WTC11 (cell line): ENCODE results near the gene SMARCC2. TPM values are rescaled to one million over a fixed set of nuclear protein-coding genes. Genes with fewer than 3 reads are reported as not detected.

Experiments used
- ATAC-seq: fragments of 200-7000 bp; cut with Tn5 transposase; 2 replicates; pipeline ENCODE4 v1.10.0; 2021; ENCODE audit warnings: mild to moderate bottlenecking, moderate library complexity
- CTCF ChIA-PET: fragments of 300-600 bp; sonication (Branson Sonifier 250); formaldehyde crosslinking; loops from one replicate; lab custom pipeline; 2021; ENCODE audit warnings: antibody characterized with exemption; lab: Charles Lee
- POLR2A ChIA-PET: fragments of 350-600 bp; sonication (Branson Sonifier 250); formaldehyde crosslinking; loops from one replicate; lab custom pipeline; 2021; ENCODE audit warnings: antibody characterized with exemption; lab: Charles Lee
- DNase-seq: peaks from one replicate; pipeline ENCODE4 v3.0.0; 2021; ENCODE audit warnings: low spot score
- H3K27ac Mint-ChIP-seq: 2 replicates; pipeline ENCODE4 v1.8.0; 2021; ENCODE audit warnings: mixed read lengths
- H3K27me3 Mint-ChIP-seq: 2 replicates; pipeline ENCODE4 v1.8.0; 2021; ENCODE audit warnings: low read depth, mild to moderate bottlenecking, moderate library complexity, mixed read lengths
- H3K36me3 Mint-ChIP-seq: 2 replicates; pipeline ENCODE4 v1.8.0; 2021; ENCODE audit warnings: mixed read lengths
- H3K4me1 Mint-ChIP-seq: 2 replicates; pipeline ENCODE4 v1.8.0; 2022; ENCODE audit warnings: mixed read lengths
- H3K4me3 Mint-ChIP-seq: 2 replicates; pipeline ENCODE4 v1.8.0; 2021; ENCODE audit warnings: mild to moderate bottlenecking, moderate library complexity, mixed read lengths
- H3K9me3 Mint-ChIP-seq: 2 replicates; pipeline ENCODE4 v1.8.0; 2021; ENCODE audit warnings: mixed read lengths
- CBFB ChIP-seq: sonication (generic); formaldehyde crosslinking; IDR thresholded peaks from 2 replicates; pipeline ENCODE4 v1.8.1; 2022; ENCODE audit warnings: mild to moderate bottlenecking, low read depth, missing genetic modification reagents
- E2F1 ChIP-seq: sonication (generic); formaldehyde crosslinking; IDR thresholded peaks from 2 replicates; pipeline ENCODE4 v1.8.0; 2022; ENCODE audit warnings: mild to moderate bottlenecking, missing genetic modification reagents
- ELF4 ChIP-seq: sonication (generic); formaldehyde crosslinking; IDR thresholded peaks from 2 replicates; pipeline ENCODE4 v1.8.1; 2022; ENCODE audit warnings: low read depth, mild to moderate bottlenecking, moderate library complexity, missing genetic modification reagents
- FOXK1 ChIP-seq: sonication (generic); formaldehyde crosslinking; IDR thresholded peaks from 2 replicates; pipeline ENCODE4 v1.8.0; 2022; ENCODE audit warnings: mild to moderate bottlenecking, moderate library complexity, missing genetic modification reagents
- FOXP1 ChIP-seq: sonication (generic); formaldehyde crosslinking; IDR thresholded peaks from 2 replicates; pipeline ENCODE4 v1.8.0; 2022; ENCODE audit warnings: missing genetic modification reagents, mild to moderate bottlenecking, moderate library complexity, borderline replicate concordance
- HMGA2 ChIP-seq: fragments of 250-450 bp; sonication (Bioruptor Pico); IDR thresholded peaks from 2 replicates; pipeline ENCODE4 v1.4.0; 2021; ENCODE audit warnings: mild to moderate bottlenecking, moderate library complexity
- MXD4 ChIP-seq: fragments of 250-450 bp; sonication (Bioruptor Pico); IDR thresholded peaks from 2 replicates; pipeline ENCODE4 v1.8.0; 2021; ENCODE audit warnings: mild to moderate bottlenecking, moderate library complexity, borderline replicate concordance
- PRRX2 ChIP-seq: fragments of 250-450 bp; sonication (Bioruptor Pico); IDR thresholded peaks from 2 replicates; pipeline ENCODE4 v1.8.0; 2021; ENCODE audit warnings: mild to moderate bottlenecking
- SOX15 ChIP-seq: fragments of 250-450 bp; sonication (Bioruptor Pico); IDR thresholded peaks from 2 replicates; pipeline ENCODE4 v1.9.0; 2021; ENCODE audit warnings: mild to moderate bottlenecking
- TP53 ChIP-seq: sonication (generic); formaldehyde crosslinking; IDR thresholded peaks from 2 replicates; pipeline ENCODE4 v1.8.1; 2023; ENCODE audit warnings: mild to moderate bottlenecking, missing genetic modification reagents
- ZNF138 ChIP-seq: sonication (generic); formaldehyde crosslinking; conservative IDR thresholded peaks from 2 replicates; pipeline ENCODE4 v1.8.1; 2022; ENCODE audit warnings: mild to moderate bottlenecking, moderate library complexity, missing genetic modification reagents
- ZNF416 ChIP-seq: fragments of 250-450 bp; sonication (Bioruptor Pico); IDR thresholded peaks from 2 replicates; pipeline ENCODE4 v1.9.0; 2021; ENCODE audit warnings: mild to moderate bottlenecking, inconsistent platforms
- ZNF671 ChIP-seq: fragments of 250-450 bp; sonication (Bioruptor Pico); IDR thresholded peaks from 2 replicates; pipeline ENCODE4 v1.8.0; 2021; ENCODE audit warnings: mild to moderate bottlenecking
- total RNA-seq: library from RNA; stranded (reverse); gene quantifications from 3 replicates; pipeline ENCODE4 v1.2.3, GENCODE V29; 2021
- TF ChIP-seq, protein P1 (sequence below): sonication (generic); formaldehyde crosslinking; IDR thresholded peaks from 2 replicates; pipeline ENCODE4 v1.8.0; 2023; ENCODE audit warnings: missing genetic modification reagents, mild to moderate bottlenecking, borderline replicate concordance
- TF ChIP-seq, protein P2 (sequence below): fragments of 250-450 bp; sonication (Bioruptor Pico); IDR thresholded peaks from 2 replicates; pipeline ENCODE4 v1.9.0; 2021; ENCODE audit warnings: mild to moderate bottlenecking, borderline replicate concordance
- TF ChIP-seq, protein P3 (sequence below): sonication (generic); formaldehyde crosslinking; IDR thresholded peaks from 2 replicates; pipeline ENCODE4 v1.8.1; 2022; ENCODE audit warnings: mild to moderate bottlenecking, moderate library complexity, missing genetic modification reagents

The SMARCC2 gene
- total RNA-seq, 1 experiment from 2014 or later = 76.8 TPM

- H3K27me3 Mint-ChIP-seq = peaks cover 28% of the 10 kb centered on the region
- H3K4me1 Mint-ChIP-seq = peaks cover 6% of the 10 kb centered on the region; the same call in 1 of the 2 replicates
- H3K27ac Mint-ChIP-seq = no peak overlapping the region
- H3K9me3 Mint-ChIP-seq = no peaks in the 10 kb centered on the region
- TF ChIP-seq E2F1 (CRISPR knock-in tag) = no peak
- DNase-seq = peak; percentile 24
- ChIA-PET POLR2A (interaction anchor here (1.1 to 1.9 kb wide), 2 partner anchors 9 to 103 kb away, joined by 4 to 11 read pairs; partner anchors contain the start of genes ESYT1 and RNF41), CTCF (interaction anchor here (0.5 to 2.0 kb wide), 10 partner anchors 9 to 85 kb away, joined by 3 to 14 read pairs (median 4); partner anchors contain the start of genes ANKRD52, CNPY2, COQ10A and RNF41)
- H3K36me3 Mint-ChIP-seq = peaks cover 5% of the 10 kb centered on the region; the same call in 1 of the 2 replicates
- ATAC-seq = peak; percentile 38
- H3K4me3 Mint-ChIP-seq = no peak overlapping the region
Measured at GRCh38 chr12:56230432-56231183, 41.3 kb upstream of the SMARCC2 start.

DNA sequence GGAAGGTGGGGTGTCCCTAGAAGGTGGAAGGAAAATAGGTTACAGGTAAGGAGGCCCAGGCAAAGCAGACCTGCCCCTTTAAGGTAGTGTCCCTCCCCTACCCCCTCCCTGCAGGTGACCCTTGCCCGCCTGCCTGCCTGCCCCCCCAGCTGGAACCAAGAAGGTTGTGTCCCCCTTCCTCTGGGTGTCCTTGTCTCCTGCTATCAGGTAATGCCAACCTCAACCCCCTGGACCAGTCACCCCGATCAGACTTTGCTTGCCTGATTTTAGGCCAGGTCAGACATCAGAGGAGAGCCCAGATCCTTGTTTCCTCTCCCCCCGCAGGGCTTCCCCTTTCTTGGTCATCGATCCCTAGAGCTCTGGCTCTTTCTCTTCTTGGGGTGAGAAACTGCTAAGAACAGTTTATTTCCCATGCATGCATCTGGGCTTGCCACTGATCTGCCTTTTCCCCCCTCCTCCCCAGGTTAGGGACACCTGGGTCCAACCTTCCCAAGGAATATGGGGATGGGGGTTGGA, 40.7 kb upstream of the SMARCC2 start, which contains the start of gene SLC39A5:
TSS of gene SLC39A5 (plus strand) at position 136 of the 516 bp plus-strand sequence. CDS start 1,224 bp downstream, outside the sequence.
- Mint-ChIP-seq H3K27ac (no peak within 1 kb of the TSS), H3K4me3 (no peak within 1 kb of the TSS), H3K4me1 (peaks cover 10% of the 10 kb centered on the region), H3K27me3 (peaks cover 21% of the 10 kb centered on the region), H3K36me3 (peaks cover 5% of the 10 kb centered on the region; the same call in 1 of the 2 replicates), H3K9me3 (no peaks in the 10 kb centered on the region)
- ATAC-seq (no peak), DNase-seq (no peak)
- ChIA-PET POLR2A (interaction anchor here (1.9 kb wide), 1 partner anchor 8 kb away, joined by 11 read pairs; the partner anchor contains the start of gene RNF41), CTCF (interaction anchor here (0.7 to 2.0 kb wide), 6 partner anchors 8 to 86 kb away, joined by 3 to 14 read pairs (median 5); partner anchors contain the start of genes ANKRD52, CNPY2 and RNF41)
- no peak for TF ChIP-seq ZNF416 (CRISPR knock-in tag)
- TF ChIP-seq, protein P1, sequence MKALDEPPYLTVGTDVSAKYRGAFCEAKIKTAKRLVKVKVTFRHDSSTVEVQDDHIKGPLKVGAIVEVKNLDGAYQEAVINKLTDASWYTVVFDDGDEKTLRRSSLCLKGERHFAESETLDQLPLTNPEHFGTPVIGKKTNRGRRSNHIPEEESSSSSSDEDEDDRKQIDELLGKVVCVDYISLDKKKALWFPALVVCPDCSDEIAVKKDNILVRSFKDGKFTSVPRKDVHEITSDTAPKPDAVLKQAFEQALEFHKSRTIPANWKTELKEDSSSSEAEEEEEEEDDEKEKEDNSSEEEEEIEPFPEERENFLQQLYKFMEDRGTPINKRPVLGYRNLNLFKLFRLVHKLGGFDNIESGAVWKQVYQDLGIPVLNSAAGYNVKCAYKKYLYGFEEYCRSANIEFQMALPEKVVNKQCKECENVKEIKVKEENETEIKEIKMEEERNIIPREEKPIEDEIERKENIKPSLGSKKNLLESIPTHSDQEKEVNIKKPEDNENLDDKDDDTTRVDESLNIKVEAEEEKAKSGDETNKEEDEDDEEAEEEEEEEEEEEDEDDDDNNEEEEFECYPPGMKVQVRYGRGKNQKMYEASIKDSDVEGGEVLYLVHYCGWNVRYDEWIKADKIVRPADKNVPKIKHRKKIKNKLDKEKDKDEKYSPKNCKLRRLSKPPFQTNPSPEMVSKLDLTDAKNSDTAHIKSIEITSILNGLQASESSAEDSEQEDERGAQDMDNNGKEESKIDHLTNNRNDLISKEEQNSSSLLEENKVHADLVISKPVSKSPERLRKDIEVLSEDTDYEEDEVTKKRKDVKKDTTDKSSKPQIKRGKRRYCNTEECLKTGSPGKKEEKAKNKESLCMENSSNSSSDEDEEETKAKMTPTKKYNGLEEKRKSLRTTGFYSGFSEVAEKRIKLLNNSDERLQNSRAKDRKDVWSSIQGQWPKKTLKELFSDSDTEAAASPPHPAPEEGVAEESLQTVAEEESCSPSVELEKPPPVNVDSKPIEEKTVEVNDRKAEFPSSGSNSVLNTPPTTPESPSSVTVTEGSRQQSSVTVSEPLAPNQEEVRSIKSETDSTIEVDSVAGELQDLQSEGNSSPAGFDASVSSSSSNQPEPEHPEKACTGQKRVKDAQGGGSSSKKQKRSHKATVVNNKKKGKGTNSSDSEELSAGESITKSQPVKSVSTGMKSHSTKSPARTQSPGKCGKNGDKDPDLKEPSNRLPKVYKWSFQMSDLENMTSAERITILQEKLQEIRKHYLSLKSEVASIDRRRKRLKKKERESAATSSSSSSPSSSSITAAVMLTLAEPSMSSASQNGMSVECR (CRISPR knock-in tag) = no peak
- no peak for TF ChIP-seq FOXP1 (CRISPR knock-in tag)
- TF ChIP-seq ZNF138 = no peak
- no peak for TF ChIP-seq PRRX2 (CRISPR knock-in tag)
- TF ChIP-seq TP53 (CRISPR knock-in tag) = no peak
- no peak for TF ChIP-seq FOXK1 (CRISPR knock-in tag)
- no peak for TF ChIP-seq ZNF671 (CRISPR knock-in tag)
- no peak for TF ChIP-seq E2F1 (CRISPR knock-in tag)
- TF ChIP-seq, protein P2, sequence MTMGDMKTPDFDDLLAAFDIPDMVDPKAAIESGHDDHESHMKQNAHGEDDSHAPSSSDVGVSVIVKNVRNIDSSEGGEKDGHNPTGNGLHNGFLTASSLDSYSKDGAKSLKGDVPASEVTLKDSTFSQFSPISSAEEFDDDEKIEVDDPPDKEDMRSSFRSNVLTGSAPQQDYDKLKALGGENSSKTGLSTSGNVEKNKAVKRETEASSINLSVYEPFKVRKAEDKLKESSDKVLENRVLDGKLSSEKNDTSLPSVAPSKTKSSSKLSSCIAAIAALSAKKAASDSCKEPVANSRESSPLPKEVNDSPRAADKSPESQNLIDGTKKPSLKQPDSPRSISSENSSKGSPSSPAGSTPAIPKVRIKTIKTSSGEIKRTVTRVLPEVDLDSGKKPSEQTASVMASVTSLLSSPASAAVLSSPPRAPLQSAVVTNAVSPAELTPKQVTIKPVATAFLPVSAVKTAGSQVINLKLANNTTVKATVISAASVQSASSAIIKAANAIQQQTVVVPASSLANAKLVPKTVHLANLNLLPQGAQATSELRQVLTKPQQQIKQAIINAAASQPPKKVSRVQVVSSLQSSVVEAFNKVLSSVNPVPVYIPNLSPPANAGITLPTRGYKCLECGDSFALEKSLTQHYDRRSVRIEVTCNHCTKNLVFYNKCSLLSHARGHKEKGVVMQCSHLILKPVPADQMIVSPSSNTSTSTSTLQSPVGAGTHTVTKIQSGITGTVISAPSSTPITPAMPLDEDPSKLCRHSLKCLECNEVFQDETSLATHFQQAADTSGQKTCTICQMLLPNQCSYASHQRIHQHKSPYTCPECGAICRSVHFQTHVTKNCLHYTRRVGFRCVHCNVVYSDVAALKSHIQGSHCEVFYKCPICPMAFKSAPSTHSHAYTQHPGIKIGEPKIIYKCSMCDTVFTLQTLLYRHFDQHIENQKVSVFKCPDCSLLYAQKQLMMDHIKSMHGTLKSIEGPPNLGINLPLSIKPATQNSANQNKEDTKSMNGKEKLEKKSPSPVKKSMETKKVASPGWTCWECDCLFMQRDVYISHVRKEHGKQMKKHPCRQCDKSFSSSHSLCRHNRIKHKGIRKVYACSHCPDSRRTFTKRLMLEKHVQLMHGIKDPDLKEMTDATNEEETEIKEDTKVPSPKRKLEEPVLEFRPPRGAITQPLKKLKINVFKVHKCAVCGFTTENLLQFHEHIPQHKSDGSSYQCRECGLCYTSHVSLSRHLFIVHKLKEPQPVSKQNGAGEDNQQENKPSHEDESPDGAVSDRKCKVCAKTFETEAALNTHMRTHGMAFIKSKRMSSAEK (CRISPR knock-in tag) = no peak
- TF ChIP-seq SOX15 (CRISPR knock-in tag) = no peak
- TF ChIP-seq HMGA2 (CRISPR knock-in tag) = no peak
- TF ChIP-seq, protein P3, sequence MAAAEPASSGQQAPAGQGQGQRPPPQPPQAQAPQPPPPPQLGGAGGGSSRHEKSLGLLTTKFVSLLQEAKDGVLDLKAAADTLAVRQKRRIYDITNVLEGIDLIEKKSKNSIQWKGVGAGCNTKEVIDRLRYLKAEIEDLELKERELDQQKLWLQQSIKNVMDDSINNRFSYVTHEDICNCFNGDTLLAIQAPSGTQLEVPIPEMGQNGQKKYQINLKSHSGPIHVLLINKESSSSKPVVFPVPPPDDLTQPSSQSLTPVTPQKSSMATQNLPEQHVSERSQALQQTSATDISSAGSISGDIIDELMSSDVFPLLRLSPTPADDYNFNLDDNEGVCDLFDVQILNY (CRISPR knock-in tag) = no peak
- TF ChIP-seq MXD4 (CRISPR knock-in tag) = no peak
- TF ChIP-seq CBFB = no peak
- TF ChIP-seq ELF4 (CRISPR knock-in tag) = no peak
